ENCODE results near the gene KLF7. TPM values are rescaled to one million over a fixed set of nuclear protein-coding genes. Genes with fewer than 3 reads are reported as not detected.

KLF7 gene
- total RNA-seq, 1 donor from 2014 or later, result 323 TPM

GRCh38 chr2:207205173-207205957, 39.6 kb upstream of the KLF7 start:
- Mint-ChIP-seq H3K36me3 (ENCODE audit: unreplicated experiment) (peaks cover 11% of the 10 kb centered on the region), H3K9me3 (ENCODE audit: unreplicated experiment) (peaks cover 7% of the 10 kb centered on the region), H3K4me3 (ENCODE audit: unreplicated experiment) (no peak overlapping the region), H3K27me3 (ENCODE audit: unreplicated experiment) (peaks cover 5% of the 10 kb centered on the region), H3K4me1 (ENCODE audit: low read depth, unreplicated experiment) (peaks cover 9% of the 10 kb centered on the region), H3K27ac (ENCODE audit: unreplicated experiment) (no peak overlapping the region)
- no peak for TF ChIP-seq CTCF (IDR thresholded peaks at IDR 0.05; ENCODE audit: partially characterized antibody, unreplicated experiment)
- no peak for DNase-seq

- no peak for TF ChIP-seq CTCF (IDR thresholded peaks at IDR 0.05; ENCODE audit: partially characterized antibody, unreplicated experiment)
- no peak overlapping the region for H3K27ac Mint-ChIP-seq (ENCODE audit: unreplicated experiment)
- H3K9me3 Mint-ChIP-seq (ENCODE audit: unreplicated experiment), result no peaks in the 10 kb centered on the region
- no peak overlapping the region for H3K4me3 Mint-ChIP-seq (ENCODE audit: unreplicated experiment)
- peaks cover 4% of the 10 kb centered on the region for H3K27me3 Mint-ChIP-seq (ENCODE audit: unreplicated experiment)
- no peak for DNase-seq
- no peaks in the 10 kb centered on the region for H3K36me3 Mint-ChIP-seq (ENCODE audit: unreplicated experiment)
- peaks cover 9% of the 10 kb centered on the region for H3K4me1 Mint-ChIP-seq (ENCODE audit: low read depth, unreplicated experiment)
Measured at GRCh38 chr2:207203056-207203455, 37.3 kb upstream of the KLF7 start.

DNA sequence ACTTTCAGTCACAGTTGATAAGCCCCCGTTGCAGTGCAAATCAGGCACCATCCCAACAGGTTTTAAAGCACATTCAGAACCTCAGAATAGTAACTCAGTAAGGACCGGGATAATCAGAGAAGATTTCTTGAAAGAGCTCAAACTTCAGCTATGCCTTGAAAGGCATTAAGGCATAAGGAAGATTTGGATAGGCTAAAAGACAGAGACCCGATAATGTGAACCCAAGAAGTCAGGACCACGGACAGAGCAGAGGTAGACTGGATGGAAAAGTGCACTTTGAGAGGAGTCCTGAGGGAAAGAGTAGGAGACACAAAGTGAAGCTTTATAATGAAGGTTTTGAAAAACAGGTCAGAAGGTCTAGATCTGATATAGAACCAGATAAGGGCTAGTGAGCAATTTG, 36.9 kb upstream of the KLF7 start:
- Mint-ChIP-seq H3K27me3 (ENCODE audit: unreplicated experiment) (peaks cover 4% of the 10 kb centered on the region), H3K36me3 (ENCODE audit: unreplicated experiment) (no peaks in the 10 kb centered on the region), H3K9me3 (ENCODE audit: unreplicated experiment) (no peaks in the 10 kb centered on the region), H3K4me1 (ENCODE audit: low read depth, unreplicated experiment) (peaks cover 9% of the 10 kb centered on the region), H3K27ac (ENCODE audit: unreplicated experiment) (no peak overlapping the region), H3K4me3 (ENCODE audit: unreplicated experiment) (no peak overlapping the region)
- no peak for DNase-seq
- TF ChIP-seq CTCF (IDR thresholded peaks at IDR 0.05; ENCODE audit: partially characterized antibody, unreplicated experiment), result no peak

DNA sequence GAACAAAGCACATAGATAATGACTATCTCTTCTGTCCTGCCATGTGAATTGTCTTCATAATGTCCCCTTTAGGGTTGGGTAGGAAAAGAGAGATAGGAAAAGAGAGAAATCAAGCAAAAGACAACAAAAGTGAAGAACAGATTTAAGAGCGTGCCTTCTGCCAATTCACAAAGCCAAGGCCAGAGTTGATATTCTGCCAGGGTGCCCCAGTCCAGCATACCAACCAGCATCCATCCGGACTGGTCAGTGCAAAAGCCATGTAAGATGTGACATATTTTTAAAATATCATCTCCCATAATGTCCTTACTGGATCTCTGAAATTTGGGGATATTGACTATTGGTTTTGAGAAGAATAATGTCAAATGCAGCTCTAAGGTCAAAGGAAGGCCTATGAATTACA, 35.7 kb upstream of the KLF7 start:
- Mint-ChIP-seq H3K27me3 (ENCODE audit: unreplicated experiment) (peaks cover 2% of the 10 kb centered on the region), H3K4me1 (ENCODE audit: low read depth, unreplicated experiment) (peaks cover 7% of the 10 kb centered on the region), H3K36me3 (ENCODE audit: unreplicated experiment) (no peaks in the 10 kb centered on the region), H3K4me3 (ENCODE audit: unreplicated experiment) (no peak overlapping the region), H3K9me3 (ENCODE audit: unreplicated experiment) (no peaks in the 10 kb centered on the region), H3K27ac (ENCODE audit: unreplicated experiment) (no peak overlapping the region)
- DNase-seq, result no peak
- no peak for TF ChIP-seq CTCF (IDR thresholded peaks at IDR 0.05; ENCODE audit: partially characterized antibody, unreplicated experiment)

- H3K36me3 Mint-ChIP-seq (ENCODE audit: unreplicated experiment), result no peaks in the 10 kb centered on the region
- H3K27me3 Mint-ChIP-seq (ENCODE audit: unreplicated experiment), result peaks cover 2% of the 10 kb centered on the region
- no peak overlapping the region for H3K27ac Mint-ChIP-seq (ENCODE audit: unreplicated experiment)
- H3K4me3 Mint-ChIP-seq (ENCODE audit: unreplicated experiment), result no peak overlapping the region
- TF ChIP-seq CTCF (IDR thresholded peaks at IDR 0.05; ENCODE audit: partially characterized antibody, unreplicated experiment), result no peak
- H3K9me3 Mint-ChIP-seq (ENCODE audit: unreplicated experiment), result no peaks in the 10 kb centered on the region
- H3K4me1 Mint-ChIP-seq (ENCODE audit: low read depth, unreplicated experiment), result peaks cover 18% of the 10 kb centered on the region
- no peak for DNase-seq
Measured at GRCh38 chr2:207200136-207200535, 34.4 kb upstream of the KLF7 start.
